ENCODE data around the gene SERP2. TPM values are rescaled to one million over a fixed set of nuclear protein-coding genes. Genes with fewer than 3 reads are reported as not detected.

SERP2 gene
- total and polyA plus RNA-seq, 2 of the 8 experiments (the other 6 are each of a cell fraction or from before 2014, with no cell fraction given): 2.0 to 2.3 TPM

DNA sequence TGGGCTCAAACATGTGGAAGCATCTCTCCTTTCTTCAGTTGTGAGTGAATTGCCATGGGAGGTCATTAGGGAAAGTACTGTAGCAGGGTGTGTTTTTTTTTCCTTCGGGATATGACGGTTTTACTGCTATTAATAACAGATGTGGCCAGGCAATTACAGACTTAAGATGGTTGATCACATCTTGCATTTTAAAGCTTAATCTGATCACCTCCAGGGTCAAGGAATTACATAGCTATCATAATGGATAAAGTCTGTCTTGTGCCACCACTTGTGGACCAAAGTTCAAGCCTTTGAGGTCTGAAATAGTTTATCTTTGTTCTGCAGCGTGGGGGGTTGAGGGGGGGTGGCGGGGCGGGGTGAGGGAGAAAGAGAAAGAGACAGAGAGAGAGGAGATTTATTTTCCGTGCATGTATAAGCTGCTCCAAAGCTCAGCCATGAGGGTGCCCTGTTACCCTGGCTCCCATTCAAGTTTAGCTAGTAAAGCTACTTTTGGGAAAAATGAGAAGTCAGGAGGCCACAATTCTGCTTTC lies 5.5 kb upstream of the SERP2 start:
- H2BK20ac ChIP-seq (ENCODE audit: low read length): no peak overlapping the region
- H4K8ac ChIP-seq (ENCODE audit: extremely low read depth, insufficient read depth, low read length): no peak overlapping the region
- DNase-seq (ENCODE audit: low read depth in 1 of 2, low spot score in 2 of 2): no peak
- no peak overlapping the region for H2AK5ac ChIP-seq (ENCODE audit: low read depth, low read length)
- H4K5ac ChIP-seq (ENCODE audit: insufficient read length, low read depth, low read length): no peak overlapping the region
- WGBS, 2 experiments (ENCODE audit: extremely low coverage in 1 of 2, insufficient coverage in 1 of 2, insufficient read length in 1 of 2, insufficient replicate concordance in 2 of 2, low coverage in 1 of 2, low lambda C conversion rate in 2 of 2, missing lambda C conversion rate in 1 of 2): 90% methylated on average over 3 of the region's 6 CpGs; no CpG with 5 or more reads in 1 of the 2 experiments
- H3K9me3 ChIP-seq (ENCODE audit: insufficient read depth in 2 of 2, low read depth in 1 of 2, low read length in 1 of 2): no peaks in the 10 kb centered on the region
- H3K4me1 ChIP-seq (replicated peaks in 1 of 4; ENCODE audit: control insufficient read depth in 3 of 4, insufficient read depth in 4 of 4, low read length in 3 of 4): peaks cover 0 to 3% (median 0%) of the 10 kb centered on the region in 4 experiments; a peak in 2 of 7 replicates
- TF ChIP-seq HDAC2 (IDR thresholded peaks at IDR 0.05; ENCODE audit: borderline replicate concordance in 1 of 2, low read depth in 2 of 2, low read length in 2 of 2) (no peak), FOSL1 (IDR thresholded peaks at IDR 0.05; ENCODE audit: insufficient read depth, low read depth, low read length) (no peak), RFX5 (IDR thresholded peaks at IDR 0.05; ENCODE audit: borderline replicate concordance, low read depth, low read length) (no peak), TAF7 (optimal IDR thresholded peaks at IDR 0.05; ENCODE audit: borderline replicate concordance, low read depth, low read length) (no peak)
- TF ChIP-seq, protein P1, sequence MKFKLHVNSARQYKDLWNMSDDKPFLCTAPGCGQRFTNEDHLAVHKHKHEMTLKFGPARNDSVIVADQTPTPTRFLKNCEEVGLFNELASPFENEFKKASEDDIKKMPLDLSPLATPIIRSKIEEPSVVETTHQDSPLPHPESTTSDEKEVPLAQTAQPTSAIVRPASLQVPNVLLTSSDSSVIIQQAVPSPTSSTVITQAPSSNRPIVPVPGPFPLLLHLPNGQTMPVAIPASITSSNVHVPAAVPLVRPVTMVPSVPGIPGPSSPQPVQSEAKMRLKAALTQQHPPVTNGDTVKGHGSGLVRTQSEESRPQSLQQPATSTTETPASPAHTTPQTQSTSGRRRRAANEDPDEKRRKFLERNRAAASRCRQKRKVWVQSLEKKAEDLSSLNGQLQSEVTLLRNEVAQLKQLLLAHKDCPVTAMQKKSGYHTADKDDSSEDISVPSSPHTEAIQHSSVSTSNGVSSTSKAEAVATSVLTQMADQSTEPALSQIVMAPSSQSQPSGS (IDR thresholded peaks at IDR 0.05; ENCODE audit: low read length): no peak
- CTCF ChIA-PET (ENCODE audit: partially characterized antibody): interaction anchor here (0.6 to 0.9 kb wide), 2 partner anchors 58 to 398 kb away, joined by 3 to 4 read pairs; no protein-coding TSS in a partner anchor
- H2BK12ac ChIP-seq (ENCODE audit: low read depth, low read length): no peak overlapping the region
- H3K79me2 ChIP-seq (ENCODE audit: control insufficient read depth in 1 of 2, insufficient read depth in 2 of 2, low read length in 2 of 2): no peaks in the 10 kb centered on the region
- H3K14ac ChIP-seq (ENCODE audit: insufficient read length): no peak overlapping the region
- POLR2A ChIA-PET (ENCODE audit: partially characterized antibody): no interaction called here
- no peaks in the 10 kb centered on the region for H3K36me3 ChIP-seq (ENCODE audit: control insufficient read depth in 2 of 4, insufficient read depth in 4 of 4, low read length in 3 of 4)
- no peak overlapping the region for H2BK120ac ChIP-seq (replicated peaks; ENCODE audit: low read depth, low read length)
- H3K4me3 ChIP-seq (ENCODE audit: extremely low read depth in 1 of 4, insufficient read depth in 2 of 4, low read depth in 3 of 4, low read length in 4 of 4): no peak overlapping the region
- H4K91ac ChIP-seq (replicated peaks; ENCODE audit: insufficient read length, low read length): no peak overlapping the region
- H3K4ac ChIP-seq (replicated peaks; ENCODE audit: insufficient read length, low read depth, low read length): no peak overlapping the region
- H3K18ac ChIP-seq (ENCODE audit: extremely low read depth, low read length): no peak overlapping the region
- H4K20me1 ChIP-seq (replicated peaks in 1 of 2; ENCODE audit: control insufficient read depth in 1 of 2, insufficient read depth in 2 of 2, low read length in 2 of 2): no peaks in the 10 kb centered on the region
- no peak overlapping the region for H2BK15ac ChIP-seq (ENCODE audit: low read length)
- no peak overlapping the region for H3K23ac ChIP-seq (ENCODE audit: insufficient read length)
- H3K27ac ChIP-seq (ENCODE audit: low read depth, low read length): no peak overlapping the region
- H3K56ac ChIP-seq (replicated peaks; ENCODE audit: insufficient read length, low read depth, low read length): no peak overlapping the region
- H3K23me2 ChIP-seq (ENCODE audit: low read depth, low read length): peaks cover 3% of the 10 kb centered on the region
- no peak for FAIRE-seq
- H3K9ac ChIP-seq (replicated peaks in 1 of 4; ENCODE audit: extremely low read depth in 1 of 4, low read depth in 3 of 4, low read length in 3 of 4): no peak overlapping the region
- H3K4me2 ChIP-seq (ENCODE audit: insufficient read depth in 1 of 2, low read depth in 2 of 2, low read length in 2 of 2): no peak overlapping the region
- H3K27me3 ChIP-seq (replicated peaks in 1 of 4; ENCODE audit: control insufficient read depth in 3 of 4, extremely low read depth in 1 of 4, insufficient read depth in 3 of 4, low read length in 3 of 4): peaks cover 0 to 7% (median 6%) of the 10 kb centered on the region in 4 experiments; a peak in 5 of 7 replicates
- H2BK5ac ChIP-seq (ENCODE audit: low read depth, low read length): no peak overlapping the region
- no peak overlapping the region for H2AFZ ChIP-seq (ENCODE audit: low read length)
- no peaks in the 10 kb centered on the region for H3K79me1 ChIP-seq (ENCODE audit: low read depth, low read length)
